ENCODE data around the gene ZC3H18.

ZC3H18 gene

DNA sequence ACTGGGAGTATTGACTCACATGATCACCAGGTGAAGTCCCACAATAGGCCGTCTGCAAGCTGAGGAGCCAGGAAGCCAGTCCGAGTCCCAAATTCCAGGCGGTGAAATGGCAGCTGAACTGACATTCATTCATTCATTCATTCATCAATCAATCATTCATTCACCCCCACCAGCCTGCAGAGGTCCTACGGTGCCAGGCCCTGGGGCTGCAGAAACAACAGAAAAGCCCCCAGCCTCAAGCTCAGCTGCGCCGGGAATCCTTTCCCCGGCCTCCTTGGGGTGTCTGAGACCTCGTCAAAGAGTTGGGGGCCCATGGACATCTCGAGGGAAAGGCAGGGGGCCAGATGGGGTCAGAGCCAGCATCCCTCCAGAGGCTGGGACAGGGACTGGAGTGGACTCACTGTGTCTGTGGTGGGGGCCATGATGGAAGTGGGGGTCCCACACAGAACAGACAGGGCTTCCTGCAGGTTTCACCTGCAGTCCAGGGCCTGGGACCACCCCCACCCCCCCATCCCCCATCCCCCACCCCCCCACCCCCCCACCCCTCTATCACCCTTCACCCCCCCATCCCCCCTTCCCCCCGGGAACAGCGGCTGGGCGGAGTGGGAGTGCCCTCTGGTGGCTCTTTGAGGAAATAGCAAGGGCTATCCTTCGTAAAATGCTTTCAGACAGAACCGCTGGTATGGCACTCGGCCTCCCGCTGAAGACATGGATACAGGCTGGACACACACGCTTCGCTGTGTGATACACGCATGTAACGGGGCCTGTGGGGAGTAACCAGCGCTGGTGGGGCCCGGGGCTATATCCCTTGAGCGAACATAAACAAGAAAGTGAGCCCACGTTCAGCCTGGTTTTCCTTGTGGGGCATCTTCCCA, 8.5 kb upstream of the ZC3H18 start:
- TF ChIP-seq, protein P1, sequence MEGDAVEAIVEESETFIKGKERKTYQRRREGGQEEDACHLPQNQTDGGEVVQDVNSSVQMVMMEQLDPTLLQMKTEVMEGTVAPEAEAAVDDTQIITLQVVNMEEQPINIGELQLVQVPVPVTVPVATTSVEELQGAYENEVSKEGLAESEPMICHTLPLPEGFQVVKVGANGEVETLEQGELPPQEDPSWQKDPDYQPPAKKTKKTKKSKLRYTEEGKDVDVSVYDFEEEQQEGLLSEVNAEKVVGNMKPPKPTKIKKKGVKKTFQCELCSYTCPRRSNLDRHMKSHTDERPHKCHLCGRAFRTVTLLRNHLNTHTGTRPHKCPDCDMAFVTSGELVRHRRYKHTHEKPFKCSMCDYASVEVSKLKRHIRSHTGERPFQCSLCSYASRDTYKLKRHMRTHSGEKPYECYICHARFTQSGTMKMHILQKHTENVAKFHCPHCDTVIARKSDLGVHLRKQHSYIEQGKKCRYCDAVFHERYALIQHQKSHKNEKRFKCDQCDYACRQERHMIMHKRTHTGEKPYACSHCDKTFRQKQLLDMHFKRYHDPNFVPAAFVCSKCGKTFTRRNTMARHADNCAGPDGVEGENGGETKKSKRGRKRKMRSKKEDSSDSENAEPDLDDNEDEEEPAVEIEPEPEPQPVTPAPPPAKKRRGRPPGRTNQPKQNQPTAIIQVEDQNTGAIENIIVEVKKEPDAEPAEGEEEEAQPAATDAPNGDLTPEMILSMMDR (IDR thresholded peaks at IDR 0.05; ENCODE audit: extremely low read depth, insufficient read depth, missing control alignments), result peak; percentile 83
- in situ Hi-C loops (cut with MboI; ENCODE audit: low pct_unique_long_range_greater_than_20kb, low sequenced_read_pairs, unreplicated experiment), result no loop called here
- DNase-seq (ENCODE audit: low spot score), result peak; percentile 80

DNA sequence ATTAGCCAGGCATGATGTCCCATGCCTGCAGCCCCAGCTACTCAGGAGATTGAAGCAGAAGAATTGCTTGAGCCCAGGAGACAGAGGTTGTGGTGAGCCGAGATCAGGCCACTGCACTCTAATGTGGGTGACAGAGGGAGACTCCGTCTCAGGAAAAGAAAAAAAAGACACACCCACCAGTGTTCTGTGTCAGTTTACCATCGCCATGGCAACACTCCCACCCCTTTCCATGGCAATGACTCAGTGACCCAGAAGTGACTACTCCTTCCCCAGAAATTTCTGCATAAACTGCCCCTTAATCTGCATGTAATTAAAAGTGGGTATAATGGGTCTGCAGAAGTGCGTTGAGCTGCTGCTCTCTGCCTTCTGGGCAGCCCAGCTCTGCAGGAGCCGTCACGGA, 4.0 kb upstream of the ZC3H18 start:
- no peak for DNase-seq (ENCODE audit: low spot score)
- TF ChIP-seq, protein P1 (IDR thresholded peaks at IDR 0.05; ENCODE audit: extremely low read depth, insufficient read depth, missing control alignments), result no peak
- in situ Hi-C loops (cut with MboI; ENCODE audit: low pct_unique_long_range_greater_than_20kb, low sequenced_read_pairs, unreplicated experiment), result no loop called here

DNA sequence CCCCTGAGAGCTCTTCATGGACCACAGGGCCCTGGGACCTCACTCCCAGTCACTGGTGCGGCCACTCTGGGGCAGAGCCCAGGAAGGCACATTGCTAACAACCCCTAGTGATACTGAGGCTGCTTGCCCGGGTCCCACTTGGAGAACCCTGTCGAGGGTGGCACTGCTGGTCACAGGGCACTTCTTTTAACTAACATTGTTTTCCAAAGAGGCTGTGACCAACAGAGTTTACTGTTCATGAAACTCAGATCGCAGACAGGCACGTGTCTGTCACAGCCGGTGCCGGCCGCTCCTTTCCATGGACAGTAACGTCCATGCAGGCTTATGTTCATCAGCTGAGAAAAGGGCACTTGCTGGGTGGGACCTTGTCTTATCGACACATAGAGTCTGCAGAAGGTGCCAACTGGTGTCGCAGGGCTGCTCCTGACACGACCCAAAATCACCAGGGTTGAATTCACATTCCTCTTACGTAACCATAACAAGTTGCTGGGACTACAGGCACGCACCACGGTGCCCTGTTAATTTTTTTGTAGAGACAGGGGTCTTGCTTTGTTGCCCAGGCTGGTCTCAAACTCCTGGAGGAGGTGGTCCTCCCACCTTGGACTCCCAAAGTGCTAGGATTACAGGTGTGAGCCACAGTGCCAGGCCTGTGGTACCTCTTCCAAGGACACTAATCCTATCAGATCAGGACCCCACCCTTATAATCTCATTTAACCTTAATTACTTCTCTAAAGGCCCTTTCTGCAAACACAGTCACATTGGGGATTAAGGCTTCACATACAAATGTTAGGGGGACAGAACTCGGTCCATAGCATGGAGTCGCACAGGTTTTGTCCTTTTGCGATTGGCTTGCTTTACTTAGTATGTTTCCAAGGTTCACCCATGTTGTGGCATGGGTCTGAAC, 1.2 kb upstream of the ZC3H18 start:
- in situ Hi-C loops (cut with MboI; ENCODE audit: low pct_unique_long_range_greater_than_20kb, low sequenced_read_pairs, unreplicated experiment), result no loop called here
- TF ChIP-seq, protein P1 (IDR thresholded peaks at IDR 0.05; ENCODE audit: extremely low read depth, insufficient read depth, missing control alignments), result no peak
- no peak for DNase-seq (ENCODE audit: low spot score)

DNA sequence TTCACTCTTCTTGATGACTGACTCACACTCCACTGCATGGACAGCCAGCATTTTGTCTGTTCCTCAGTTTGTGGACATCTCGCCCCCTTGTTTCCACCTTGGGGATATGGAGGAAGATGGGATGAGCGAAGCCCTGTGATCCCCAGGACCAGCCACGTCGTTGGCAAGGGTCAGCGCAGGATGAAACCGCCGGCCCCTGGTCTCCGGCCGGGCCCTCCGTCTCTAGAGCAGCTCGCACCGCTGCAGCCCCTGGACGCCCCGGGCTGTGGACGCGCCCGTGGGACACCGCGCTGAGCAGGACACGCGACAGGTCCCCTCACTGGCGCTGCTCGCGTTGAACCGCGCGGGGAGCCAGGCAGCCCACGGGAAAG, 604 bp upstream of the ZC3H18 start:
- peak; percentile 48 for DNase-seq (ENCODE audit: low spot score)
- in situ Hi-C loops (cut with MboI; ENCODE audit: low pct_unique_long_range_greater_than_20kb, low sequenced_read_pairs, unreplicated experiment), result no loop called here
- TF ChIP-seq, protein P1 (IDR thresholded peaks at IDR 0.05; ENCODE audit: extremely low read depth, insufficient read depth, missing control alignments), result no peak

DNA sequence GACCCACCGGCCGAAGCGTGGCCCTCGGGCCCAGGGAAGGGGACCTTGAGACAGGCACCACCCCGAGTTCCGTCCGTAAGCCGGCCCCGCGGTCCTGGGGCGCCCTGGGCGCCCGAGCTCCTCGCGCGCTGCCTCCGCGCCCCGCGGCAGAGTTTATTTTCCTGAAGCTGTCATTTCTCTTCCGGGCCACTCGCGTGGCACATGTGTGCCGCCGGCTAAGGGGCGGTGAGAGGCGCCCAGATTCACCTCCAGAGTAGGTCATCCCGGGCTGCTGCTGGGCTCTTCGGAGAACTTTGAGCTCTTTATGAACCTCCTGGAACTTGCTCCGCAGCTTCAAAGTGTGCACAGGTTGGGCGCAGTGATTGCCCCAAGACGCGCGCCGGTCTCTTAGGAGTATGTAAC, 489 bp downstream of the ZC3H18 start:
- no peak for DNase-seq (ENCODE audit: low spot score)
- in situ Hi-C loops (cut with MboI; ENCODE audit: low pct_unique_long_range_greater_than_20kb, low sequenced_read_pairs, unreplicated experiment), result no loop called here
- TF ChIP-seq, protein P1 (IDR thresholded peaks at IDR 0.05; ENCODE audit: extremely low read depth, insufficient read depth, missing control alignments), result no peak

DNA sequence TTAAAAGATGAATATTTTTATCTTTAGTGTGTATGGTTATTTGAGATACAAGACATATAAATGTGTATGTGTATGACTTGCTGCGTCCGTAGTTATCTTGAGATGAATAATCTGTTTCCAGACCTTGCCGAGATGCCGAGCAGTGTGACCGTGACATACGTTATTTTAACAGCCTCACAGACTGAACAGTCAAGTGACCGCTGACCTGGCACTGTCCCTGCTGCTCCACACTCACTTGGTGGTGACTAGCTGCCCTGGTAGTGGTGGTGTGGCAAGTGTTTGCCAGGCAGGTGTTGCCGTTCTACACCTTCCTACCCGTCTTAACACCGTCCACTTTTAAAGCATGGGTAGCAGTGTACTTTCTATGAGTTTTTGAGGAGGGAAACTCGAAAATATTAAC, 5.0 kb downstream of the ZC3H18 start:
- in situ Hi-C loops (cut with MboI; ENCODE audit: low pct_unique_long_range_greater_than_20kb, low sequenced_read_pairs, unreplicated experiment), result no loop called here
- TF ChIP-seq, protein P1 (IDR thresholded peaks at IDR 0.05; ENCODE audit: extremely low read depth, insufficient read depth, missing control alignments), result no peak
- DNase-seq (ENCODE audit: low spot score), result no peak
